Testis (tissue), 3 donors: ENCODE data around the gene LIN7B. TPM values are rescaled to one million over a fixed set of nuclear protein-coding genes. Genes with fewer than 3 reads are reported as not detected.

ENCODE experiments used
- DNase-seq: peaks from one replicate; pipeline ENCODE4 v3.0.0-alpha.2; 2019
- H3K27ac ChIP-seq, 2 donors: fragments of 200-600 bp; sonication (generic); one replicate each; pipeline ENCODE4 v1.5.1; 2019
- H3K27me3 ChIP-seq: fragments of 200-600 bp; sonication (generic); one replicate; pipeline ENCODE4 v1.5.1; 2019
- H3K36me3 ChIP-seq: fragments of 200-600 bp; sonication (generic); one replicate; pipeline ENCODE4 v1.5.1; 2017; ENCODE audit warnings: low read depth; ENCODE audit errors: missing control alignments
- H3K4me1 ChIP-seq: fragments of 200-600 bp; sonication (generic); one replicate; pipeline ENCODE4 v1.5.1; 2019
- H3K4me3 ChIP-seq, 2 donors: fragments of 200-600 bp; sonication (generic); one replicate each; pipeline ENCODE4 v1.5.1; 2017 to 2019
- H3K9me3 ChIP-seq: fragments of 200-600 bp; sonication (generic); one replicate; pipeline ENCODE4 v1.5.1; 2017
- POLR2A ChIP-seq: fragments of 450-650 bp; IDR thresholded peaks from one replicate; pipeline ENCODE4 v1.6.1; 2017; ENCODE audit warnings: antibody characterized with exemption, mild to moderate bottlenecking, moderate library complexity
- WGBS, 2 donors: methylation state at CpG; one replicate each; pipeline ENCODE4 v1.1.5; 2018; 5-methylcytosine and 5-hydroxymethylcytosine counted together
- intact Hi-C: fragments of 100-400 bp; cut with DNase I; formaldehyde crosslinking; loops from one replicate; pipeline ENCODE4 v1.15.1; 2023; ENCODE audit warnings: low total_unique reads
- polyA plus RNA-seq: library from polyadenylated mRNA; stranded (reverse); fragments of 350-450 nt; fragmentation: Illumina TruSeq; extraction: RNeasy Lipid Tissue Mini Kit (QIAGEN cat#74804); gene quantifications from one replicate; pipeline ENCODE4 v1.2.3, GENCODE V29; 2014; ENCODE audit warnings: low read depth, low replicate concordance; ENCODE audit not compliant: insufficient read depth
- total RNA-seq, 2 donors: library from RNA; depleted of rRNA; stranded (reverse); fragments of >200 nt; gene quantifications; one replicate each; pipeline ENCODE4 v1.2.3, GENCODE V29; 2016
- TF ChIP-seq, protein P1 (sequence below), 3 experiments: fragments of 450-650 bp in 2 of 3; fragments of 200-600 bp in 1 of 3; sonication (generic) in 1 of 3; IDR thresholded peaks; one replicate each; pipeline ENCODE4 v1.5.1; 2016 to 2019; ENCODE audit warnings: antibody characterized with exemption in 3 of 3, mild to moderate bottlenecking in 2 of 3, moderate library complexity in 1 of 3

The LIN7B gene
- total and polyA plus RNA-seq, 3 donors from 2014 or later = 22.4 to 66.2 (median 57.6) TPM

DNA sequence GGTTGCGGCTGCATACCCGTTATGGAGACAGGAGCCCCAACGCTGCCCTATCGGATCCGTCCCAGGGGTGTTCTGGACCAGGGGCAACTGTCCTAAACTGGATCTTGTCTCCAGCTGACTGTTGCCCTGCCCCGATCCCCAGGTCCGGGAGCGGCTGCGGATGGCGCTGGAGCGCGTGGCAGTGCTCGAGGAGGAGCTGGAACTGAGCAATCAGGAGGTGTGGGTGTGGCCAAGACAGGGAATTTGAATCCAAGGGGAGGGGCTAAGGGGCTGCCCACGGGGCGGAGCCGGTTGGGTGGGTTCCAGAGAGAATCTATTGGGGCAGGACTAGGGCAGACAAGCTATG, 15.0 kb downstream of the LIN7B start:
- 54 to 64% methylated on average over 16 of the region's 16 CpGs for WGBS, 2 donors
- Histone ChIP-seq H3K36me3 (no peaks in the 10 kb centered on the region), H3K9me3 (no peaks in the 10 kb centered on the region), H3K27ac (no peak overlapping the region), H3K4me3 (no peak overlapping the region), H3K4me1 (peaks cover 11% of the 10 kb centered on the region), H3K27me3 (no peaks in the 10 kb centered on the region)
- TF ChIP-seq, protein P1, sequence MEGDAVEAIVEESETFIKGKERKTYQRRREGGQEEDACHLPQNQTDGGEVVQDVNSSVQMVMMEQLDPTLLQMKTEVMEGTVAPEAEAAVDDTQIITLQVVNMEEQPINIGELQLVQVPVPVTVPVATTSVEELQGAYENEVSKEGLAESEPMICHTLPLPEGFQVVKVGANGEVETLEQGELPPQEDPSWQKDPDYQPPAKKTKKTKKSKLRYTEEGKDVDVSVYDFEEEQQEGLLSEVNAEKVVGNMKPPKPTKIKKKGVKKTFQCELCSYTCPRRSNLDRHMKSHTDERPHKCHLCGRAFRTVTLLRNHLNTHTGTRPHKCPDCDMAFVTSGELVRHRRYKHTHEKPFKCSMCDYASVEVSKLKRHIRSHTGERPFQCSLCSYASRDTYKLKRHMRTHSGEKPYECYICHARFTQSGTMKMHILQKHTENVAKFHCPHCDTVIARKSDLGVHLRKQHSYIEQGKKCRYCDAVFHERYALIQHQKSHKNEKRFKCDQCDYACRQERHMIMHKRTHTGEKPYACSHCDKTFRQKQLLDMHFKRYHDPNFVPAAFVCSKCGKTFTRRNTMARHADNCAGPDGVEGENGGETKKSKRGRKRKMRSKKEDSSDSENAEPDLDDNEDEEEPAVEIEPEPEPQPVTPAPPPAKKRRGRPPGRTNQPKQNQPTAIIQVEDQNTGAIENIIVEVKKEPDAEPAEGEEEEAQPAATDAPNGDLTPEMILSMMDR (IDR thresholded peaks at IDR 0.05) = no peak
- no peak for TF ChIP-seq POLR2A
- no peak for DNase-seq
- intact Hi-C loops = no loop called here

DNA sequence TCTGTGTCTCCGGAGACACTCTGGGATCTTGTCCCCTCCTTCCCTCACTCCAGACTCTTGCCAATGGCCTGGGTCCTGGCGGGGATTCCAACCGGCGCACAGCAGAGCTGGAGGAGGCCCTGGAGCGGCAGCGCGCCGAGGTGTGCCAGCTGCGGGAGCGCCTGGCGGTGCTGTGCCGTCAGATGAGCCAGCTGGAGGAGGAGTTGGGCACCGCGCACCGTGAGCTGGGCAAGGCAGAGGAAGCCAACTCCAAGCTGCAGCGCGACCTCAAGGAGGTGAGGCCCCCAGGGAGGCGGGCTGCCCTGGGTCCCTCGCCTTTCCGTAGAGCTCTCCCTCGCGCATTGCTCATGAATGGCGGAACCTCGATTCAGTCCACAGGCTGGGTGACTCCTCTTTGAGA, 16.2 kb downstream of the LIN7B start:
- Histone ChIP-seq H3K36me3 (no peaks in the 10 kb centered on the region), H3K27me3 (no peaks in the 10 kb centered on the region), H3K9me3 (no peaks in the 10 kb centered on the region), H3K4me3 (no peak overlapping the region), H3K27ac (no peak overlapping the region), H3K4me1 (peaks cover 11% of the 10 kb centered on the region)
- DNase-seq = no peak
- intact Hi-C loops = no loop called here
- 50 to 73% methylated on average over 10 to 24 of the region's 24 CpGs for WGBS, 2 donors
- TF ChIP-seq POLR2A = no peak
- TF ChIP-seq, protein P1 (IDR thresholded peaks at IDR 0.05) = no peak

DNA sequence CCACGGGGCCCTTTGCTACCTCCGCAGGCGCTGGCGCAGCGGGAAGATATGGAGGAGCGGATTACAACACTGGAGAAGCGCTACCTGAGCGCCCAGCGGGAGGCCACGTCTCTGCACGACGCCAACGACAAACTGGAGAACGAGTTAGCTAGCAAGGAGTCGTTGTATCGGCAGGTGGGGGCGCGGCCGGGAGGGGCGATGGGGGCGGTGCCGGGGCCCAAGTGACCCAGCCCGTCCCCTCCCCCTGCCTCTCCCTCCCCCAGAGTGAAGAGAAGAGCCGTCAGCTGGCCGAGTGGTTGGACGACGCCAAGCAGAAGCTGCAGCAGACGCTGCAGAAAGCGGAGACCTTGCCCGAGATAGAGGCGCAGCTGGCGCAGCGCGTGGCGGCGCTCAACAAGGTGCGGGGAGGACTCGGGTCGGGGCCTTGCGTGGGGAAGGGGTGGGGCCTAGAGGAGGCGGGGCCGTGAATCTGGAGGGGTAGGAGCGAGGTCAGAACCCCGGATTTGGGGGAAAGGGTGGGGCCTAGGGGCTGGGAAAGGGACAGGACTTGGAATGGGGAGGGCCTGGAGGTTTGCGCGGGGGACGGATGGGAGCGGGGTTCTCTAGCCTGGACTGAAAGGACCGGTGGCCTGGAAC, 18.9 kb downstream of the LIN7B start:
- Histone ChIP-seq H3K9me3 (no peaks in the 10 kb centered on the region), H3K27ac (no peak overlapping the region), H3K4me3 (peak overlapping the region in 1 of 2 donors; percentile 5), H3K4me1 (peaks cover 8% of the 10 kb centered on the region), H3K36me3 (no peaks in the 10 kb centered on the region), H3K27me3 (no peaks in the 10 kb centered on the region)
- DNase-seq = no peak
- TF ChIP-seq, protein P1 (IDR thresholded peaks at IDR 0.05) = no peak
- no peak for TF ChIP-seq POLR2A
- 10 to 14% methylated on average over 18 to 47 of the region's 49 CpGs for WGBS, 2 donors
- intact Hi-C loops = no loop called here

DNA sequence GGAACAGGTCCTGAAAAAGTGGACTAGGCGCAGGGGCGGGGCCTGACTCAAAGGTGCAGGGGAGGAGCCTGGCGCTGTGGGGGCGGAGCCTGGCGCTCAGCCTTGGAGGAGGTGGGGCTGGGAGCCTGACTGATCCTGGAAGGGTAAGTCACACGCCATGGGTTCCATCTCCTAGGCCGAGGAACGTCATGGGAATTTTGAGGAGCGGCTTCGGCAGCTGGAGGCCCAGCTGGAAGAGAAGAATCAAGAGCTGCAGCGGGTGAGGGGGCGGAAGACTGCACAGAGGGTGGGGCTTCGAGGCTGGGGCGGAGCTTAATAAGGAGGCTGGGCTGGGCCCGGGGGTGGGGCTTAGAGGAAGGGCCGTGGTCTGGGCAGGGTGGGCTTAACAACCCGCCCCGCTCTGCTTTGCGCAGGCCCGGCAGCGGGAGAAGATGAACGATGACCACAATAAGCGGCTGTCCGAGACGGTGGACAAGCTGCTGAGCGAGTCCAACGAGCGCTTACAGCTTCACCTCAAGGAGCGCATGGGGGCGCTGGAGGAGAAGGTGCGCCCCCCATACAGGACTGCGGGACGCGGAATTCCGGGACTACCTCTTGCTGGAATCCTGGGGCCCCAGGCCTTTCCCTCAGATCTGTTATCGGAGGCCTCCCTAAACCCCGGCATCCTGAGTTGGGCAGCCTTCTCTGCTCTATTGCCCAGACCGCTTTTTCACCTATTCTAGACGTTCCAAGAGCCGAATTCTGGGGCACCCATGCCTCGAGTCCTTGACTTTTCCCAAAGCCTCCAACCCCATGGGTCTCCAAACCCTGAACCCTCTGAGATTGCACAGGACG, 19.7 kb downstream of the LIN7B start:
- Histone ChIP-seq H3K9me3 (no peaks in the 10 kb centered on the region), H3K4me3 (peak overlapping the region in 1 of 2 donors; percentile 5), H3K27me3 (no peaks in the 10 kb centered on the region), H3K36me3 (no peaks in the 10 kb centered on the region), H3K4me1 (peaks cover 3% of the 10 kb centered on the region), H3K27ac (no peak overlapping the region)
- DNase-seq = peak; percentile 67
- intact Hi-C loops = no loop called here
- TF ChIP-seq, protein P1 (IDR thresholded peaks at IDR 0.05) = no peak
- no peak for TF ChIP-seq POLR2A
- 30 to 35% methylated on average over 29 to 42 of the region's 42 CpGs for WGBS, 2 donors
